Esophagus squamous epithelium (tissue), 4 donors: ENCODE data around the gene CELF4.

ENCODE experiments used
- CTCF ChIP-seq, 6 experiments: fragments of 450-650 bp in 4 of 6; fragments of 200-600 bp in 2 of 6; sonication (generic) in 2 of 6; IDR thresholded peaks; one replicate each; pipeline ENCODE4 v1.5.1; 2016 to 2019; ENCODE audit warnings: antibody characterized with exemption in 6 of 6, mild to moderate bottlenecking in 4 of 6, moderate library complexity in 4 of 6
- POLR2A ChIP-seq, 4 donors: fragments of 450-650 bp; IDR thresholded peaks; one replicate each; pipeline ENCODE4 v1.6.1; 2017; ENCODE audit warnings: antibody characterized with exemption in 4 of 4, mild to moderate bottlenecking in 4 of 4, moderate library complexity in 3 of 4

- no peak for TF ChIP-seq CTCF (IDR thresholded peaks at IDR 0.05)
- no peak for TF ChIP-seq POLR2A (IDR thresholded peaks at IDR 0.05)
Observed at GRCh38 chr18:37286801-37287200, 278.8 kb downstream of the CELF4 start.
